Activated B cell treated with CpG ODN at 0.5 μM for 24 hours (primary cell): ENCODE measurements around the gene SLC8A1. TPM values are rescaled to one million over a fixed set of nuclear protein-coding genes. Genes with fewer than 3 reads are reported as not detected.

Experiments
- ATAC-seq: fragments of 200-7000 bp; cut with Tn5 transposase; one replicate; pipeline ENCODE4 v1.10.0; 2021; ENCODE audit warnings: low read depth, mild to moderate bottlenecking, moderate library complexity
- CTCF ChIA-PET: fragments of 350-600 bp; sonication (Branson Sonifier 250); formaldehyde crosslinking; loops from one replicate; lab custom pipeline; 2021; ENCODE audit warnings: antibody characterized with exemption; lab: Charles Lee
- POLR2A ChIA-PET: fragments of 350-600 bp; sonication (Branson Sonifier 250); formaldehyde crosslinking; loops from one replicate; lab custom pipeline; 2021; ENCODE audit warnings: antibody characterized with exemption; lab: Charles Lee
- DNase-seq: peaks from one replicate; pipeline ENCODE4 v3.0.0; 2022
- H3K27ac Mint-ChIP-seq: one replicate; pipeline ENCODE4 v1.8.0; 2020; ENCODE audit warnings: mixed read lengths
- H3K27me3 Mint-ChIP-seq: one replicate; pipeline ENCODE4 v1.8.0; 2021; ENCODE audit warnings: mixed read lengths
- H3K36me3 Mint-ChIP-seq: one replicate; pipeline ENCODE4 v1.8.0; 2021; ENCODE audit warnings: low read depth, mixed read lengths
- H3K4me1 Mint-ChIP-seq: one replicate; pipeline ENCODE4 v1.8.0; 2021; ENCODE audit warnings: mixed read lengths
- H3K4me3 Mint-ChIP-seq: one replicate; pipeline ENCODE4 v1.8.0; 2020; ENCODE audit warnings: mild to moderate bottlenecking, mixed read lengths
- H3K9me3 Mint-ChIP-seq: one replicate; pipeline ENCODE4 v1.8.0; 2020; ENCODE audit warnings: mixed read lengths
- intact Hi-C: fragments of 100-400 bp; cut with micrococcal nuclease; formaldehyde crosslinking; loops from one replicate; pipeline ENCODE4 v1.15.1; 2024
- total RNA-seq: library from RNA; stranded (reverse); gene quantifications from 2 replicates; pipeline ENCODE4 v1.2.3, GENCODE V29; 2022
- TF ChIP-seq, protein P1 (sequence below): fragments of 200-600 bp; IDR thresholded peaks from one replicate; pipeline ENCODE4 v1.8.0; 2022; ENCODE audit warnings: antibody characterized with exemption, mild to moderate bottlenecking

The SLC8A1 gene
- total RNA-seq, 1 donor from 2014 or later: 0.04 TPM

DNA sequence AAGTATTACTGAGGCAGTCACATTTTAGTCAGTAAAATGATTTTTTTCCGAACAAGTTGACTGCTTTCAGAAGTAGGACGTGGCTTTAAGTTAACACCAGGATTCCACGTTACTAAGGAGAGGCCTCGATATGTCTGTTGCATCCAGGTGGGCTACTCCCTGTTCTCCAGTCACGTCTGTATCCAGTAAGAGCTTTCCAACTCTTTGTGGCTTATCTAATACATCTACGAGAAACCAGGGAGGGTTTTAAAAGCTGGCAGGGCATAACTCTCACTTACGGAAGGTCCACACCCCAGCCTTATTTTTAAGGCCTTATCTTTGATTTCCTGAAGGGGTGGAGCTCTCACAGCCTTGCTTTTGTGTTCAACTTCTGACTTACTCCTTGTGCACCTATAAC, 99.2 kb downstream of the SLC8A1 start:
- intact Hi-C loops: no loop called here
- no peak for ATAC-seq
- no peaks in the 10 kb centered on the region for H3K9me3 Mint-ChIP-seq
- DNase-seq: no peak
- no peak overlapping the region for H3K27ac Mint-ChIP-seq
- CTCF ChIA-PET: no interaction called here
- H3K4me3 Mint-ChIP-seq: no peak overlapping the region
- H3K36me3 Mint-ChIP-seq: no peaks in the 10 kb centered on the region
- no peaks in the 10 kb centered on the region for H3K4me1 Mint-ChIP-seq
- POLR2A ChIA-PET: no interaction called here
- TF ChIP-seq, protein P1, sequence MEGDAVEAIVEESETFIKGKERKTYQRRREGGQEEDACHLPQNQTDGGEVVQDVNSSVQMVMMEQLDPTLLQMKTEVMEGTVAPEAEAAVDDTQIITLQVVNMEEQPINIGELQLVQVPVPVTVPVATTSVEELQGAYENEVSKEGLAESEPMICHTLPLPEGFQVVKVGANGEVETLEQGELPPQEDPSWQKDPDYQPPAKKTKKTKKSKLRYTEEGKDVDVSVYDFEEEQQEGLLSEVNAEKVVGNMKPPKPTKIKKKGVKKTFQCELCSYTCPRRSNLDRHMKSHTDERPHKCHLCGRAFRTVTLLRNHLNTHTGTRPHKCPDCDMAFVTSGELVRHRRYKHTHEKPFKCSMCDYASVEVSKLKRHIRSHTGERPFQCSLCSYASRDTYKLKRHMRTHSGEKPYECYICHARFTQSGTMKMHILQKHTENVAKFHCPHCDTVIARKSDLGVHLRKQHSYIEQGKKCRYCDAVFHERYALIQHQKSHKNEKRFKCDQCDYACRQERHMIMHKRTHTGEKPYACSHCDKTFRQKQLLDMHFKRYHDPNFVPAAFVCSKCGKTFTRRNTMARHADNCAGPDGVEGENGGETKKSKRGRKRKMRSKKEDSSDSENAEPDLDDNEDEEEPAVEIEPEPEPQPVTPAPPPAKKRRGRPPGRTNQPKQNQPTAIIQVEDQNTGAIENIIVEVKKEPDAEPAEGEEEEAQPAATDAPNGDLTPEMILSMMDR: no peak
- no peaks in the 10 kb centered on the region for H3K27me3 Mint-ChIP-seq

DNA sequence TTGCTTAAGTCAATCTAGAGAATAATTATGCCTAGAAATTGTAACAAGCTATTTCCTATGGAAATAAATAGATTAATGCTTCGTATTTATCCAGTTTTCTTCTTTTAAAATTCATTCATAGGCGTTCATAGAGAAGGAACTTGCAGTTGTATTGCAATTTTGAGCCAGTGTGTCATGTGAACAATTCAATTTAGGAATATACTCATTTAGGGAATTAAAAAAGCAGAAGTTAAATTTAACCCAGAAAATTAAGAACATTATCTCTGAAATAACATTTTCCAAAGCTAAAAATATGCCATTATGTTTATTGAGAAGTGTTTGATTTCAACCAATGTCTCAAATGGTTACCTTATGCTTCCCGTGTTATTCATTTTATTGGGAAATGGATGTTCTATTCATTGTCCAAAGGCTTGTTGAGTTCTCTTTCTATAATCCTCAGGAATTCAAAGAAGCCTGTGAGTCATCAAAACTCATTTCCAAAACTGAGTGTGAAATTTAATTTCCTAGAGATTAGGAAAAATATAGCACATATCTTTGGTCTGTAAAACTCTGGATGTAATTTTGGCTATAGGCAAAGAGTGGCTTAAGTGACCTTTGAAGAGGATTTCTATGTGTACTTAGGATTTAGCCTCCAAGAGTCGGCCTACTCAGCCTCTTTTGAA, 99.7 kb downstream of the SLC8A1 start:
- CTCF ChIA-PET: no interaction called here

DNA sequence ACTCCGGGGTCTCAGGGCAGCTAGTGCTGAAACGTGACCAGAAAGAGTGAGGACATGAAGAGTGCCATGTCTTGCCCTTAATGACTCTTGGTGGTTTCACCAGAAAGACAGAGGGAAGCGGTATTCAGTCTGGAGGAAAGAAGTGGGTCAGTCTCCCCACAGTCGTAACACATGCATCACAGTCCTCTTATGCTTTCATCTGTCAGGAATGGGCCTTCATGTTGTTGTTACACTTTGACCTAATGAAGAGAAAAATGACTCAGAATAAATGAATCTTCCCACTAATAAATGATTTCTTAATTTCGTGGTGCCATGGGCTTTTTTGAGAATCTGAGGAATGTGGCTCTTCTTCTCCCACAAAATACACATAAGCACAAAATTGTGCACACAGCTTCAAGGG, 103.2 kb downstream of the SLC8A1 start:
- no peak for ATAC-seq

More for the DNA sequence above, 99.7 kb downstream of the SLC8A1 start:
- Mint-ChIP-seq H3K27me3 (no peaks in the 10 kb centered on the region), H3K4me1 (no peaks in the 10 kb centered on the region), H3K27ac (no peak overlapping the region), H3K4me3 (no peak overlapping the region), H3K9me3 (no peaks in the 10 kb centered on the region), H3K36me3 (no peaks in the 10 kb centered on the region)
- TF ChIP-seq, protein P1: no peak
- no peak for DNase-seq
- POLR2A ChIA-PET: no interaction called here
- no peak for ATAC-seq
- intact Hi-C loops: no loop called here

DNA sequence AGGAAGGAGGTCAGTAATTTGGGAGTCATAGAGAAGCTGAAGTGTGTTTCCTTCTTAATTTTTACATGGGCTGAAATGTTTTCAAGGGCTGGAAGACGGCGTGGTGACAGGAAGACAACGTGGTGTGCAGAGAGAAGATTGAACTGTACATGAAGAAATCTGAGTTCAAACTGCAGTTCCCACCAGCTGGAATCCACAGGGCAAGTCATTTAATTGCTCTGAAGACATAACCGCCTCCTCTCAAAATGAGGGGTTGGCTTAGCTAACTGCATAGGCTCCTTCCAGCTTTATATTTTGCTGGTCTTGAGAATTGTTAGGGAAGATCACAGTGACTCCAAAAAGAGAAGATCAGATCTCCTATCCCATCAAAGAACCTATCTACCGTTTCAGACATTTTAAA, 103.9 kb downstream of the SLC8A1 start:
- Mint-ChIP-seq H3K27ac (no peak overlapping the region), H3K4me3 (no peak overlapping the region), H3K36me3 (no peaks in the 10 kb centered on the region), H3K4me1 (peaks cover 3% of the 10 kb centered on the region), H3K9me3 (no peaks in the 10 kb centered on the region), H3K27me3 (no peaks in the 10 kb centered on the region)
- ATAC-seq (no peak), DNase-seq (no peak)
- TF ChIP-seq, protein P1: no peak
- ChIA-PET CTCF (no interaction called here), POLR2A (no interaction called here)
- intact Hi-C loops: no loop called here

More for the DNA sequence above, 103.2 kb downstream of the SLC8A1 start:
- no peaks in the 10 kb centered on the region for H3K36me3 Mint-ChIP-seq
- no peaks in the 10 kb centered on the region for H3K9me3 Mint-ChIP-seq
- intact Hi-C loops: no loop called here
- ChIA-PET POLR2A (no interaction called here), CTCF (no interaction called here)
- H3K27ac Mint-ChIP-seq: no peak overlapping the region
- peaks cover 3% of the 10 kb centered on the region for H3K4me1 Mint-ChIP-seq
- no peak overlapping the region for H3K4me3 Mint-ChIP-seq
- no peak for DNase-seq
- no peaks in the 10 kb centered on the region for H3K27me3 Mint-ChIP-seq
- TF ChIP-seq, protein P1: no peak

DNA sequence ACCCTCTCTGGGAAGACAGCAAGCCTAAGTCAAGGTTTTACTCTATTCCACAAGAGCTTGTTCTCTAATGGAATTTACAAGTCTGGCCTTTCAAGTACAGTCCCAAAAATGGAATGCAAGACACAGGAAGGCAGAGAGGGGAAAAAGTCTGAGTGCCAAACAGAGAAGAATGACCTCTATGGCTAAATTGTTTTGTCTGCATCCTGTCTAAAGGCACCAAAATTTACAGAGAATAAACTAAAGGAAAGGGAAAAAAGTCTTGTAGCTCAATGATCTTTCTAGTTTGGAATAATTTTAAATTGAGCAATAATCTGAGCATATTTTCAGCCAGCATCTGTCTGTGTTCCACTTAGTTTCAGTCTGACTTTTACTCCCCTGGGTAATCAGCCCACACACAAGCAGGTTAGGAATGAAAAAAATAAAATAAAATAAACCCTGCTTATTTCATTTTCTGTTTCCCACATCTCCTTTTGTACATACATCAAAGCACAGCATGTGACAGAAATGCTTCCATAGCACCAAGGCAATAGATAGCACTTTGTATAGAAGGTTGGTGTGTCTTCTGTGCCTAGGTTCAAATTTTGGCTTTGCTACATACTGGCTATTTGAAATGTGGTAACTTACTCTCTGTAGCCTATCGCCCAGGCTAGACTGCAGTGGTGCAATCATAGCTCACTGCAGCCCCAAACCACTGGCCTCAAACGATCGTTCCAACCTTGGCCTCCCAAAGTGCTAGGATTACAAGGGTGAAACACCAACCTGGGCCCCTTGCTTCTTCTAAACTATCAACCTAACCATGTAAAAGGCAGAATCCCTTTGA, 105.1 kb downstream of the SLC8A1 start:
- no peak overlapping the region for H3K27ac Mint-ChIP-seq
- peaks cover 3% of the 10 kb centered on the region for H3K4me1 Mint-ChIP-seq
- H3K27me3 Mint-ChIP-seq: no peaks in the 10 kb centered on the region
- TF ChIP-seq, protein P1: no peak
- H3K4me3 Mint-ChIP-seq: no peak overlapping the region
- ATAC-seq (no peak), DNase-seq (no peak)
- H3K36me3 Mint-ChIP-seq: no peaks in the 10 kb centered on the region
- ChIA-PET POLR2A (no interaction called here), CTCF (no interaction called here)
- no peaks in the 10 kb centered on the region for H3K9me3 Mint-ChIP-seq
- intact Hi-C loops: no loop called here
